Inflammatory macrophage treated with lipopolysaccharide for 4 hours (primary cell): ENCODE measurements around the gene MILR1.
"Not testable (repeated sequence)": the region's sequence is repeated elsewhere in the genome, so short reads cannot be mapped to it uniquely, and the experiment has no call there.

ENCODE experiments used
- DNase-seq: peaks from one replicate; pipeline ENCODE4 v3.0.0-alpha.2; 2020

The MILR1 gene

DNA sequence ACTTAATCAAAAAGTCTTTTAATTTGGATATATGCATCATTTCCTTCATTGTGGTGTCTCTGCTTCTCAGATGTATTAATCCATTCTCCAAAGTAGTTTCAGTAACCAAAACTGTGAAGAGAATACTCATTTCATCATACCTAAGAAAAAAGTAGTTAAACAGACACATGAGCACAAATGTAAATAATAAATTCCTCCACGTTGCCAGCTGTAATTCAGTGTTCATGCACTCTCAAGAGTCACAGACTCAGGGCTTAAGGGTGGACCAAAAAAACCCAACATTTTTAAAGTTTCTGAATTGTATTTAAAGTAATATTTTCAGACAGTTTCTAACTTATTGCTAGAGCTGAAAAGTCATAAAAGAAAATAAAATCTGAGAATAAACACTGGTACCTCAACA lies 28.9 kb downstream of the MILR1 start:
- no peak for DNase-seq

DNA sequence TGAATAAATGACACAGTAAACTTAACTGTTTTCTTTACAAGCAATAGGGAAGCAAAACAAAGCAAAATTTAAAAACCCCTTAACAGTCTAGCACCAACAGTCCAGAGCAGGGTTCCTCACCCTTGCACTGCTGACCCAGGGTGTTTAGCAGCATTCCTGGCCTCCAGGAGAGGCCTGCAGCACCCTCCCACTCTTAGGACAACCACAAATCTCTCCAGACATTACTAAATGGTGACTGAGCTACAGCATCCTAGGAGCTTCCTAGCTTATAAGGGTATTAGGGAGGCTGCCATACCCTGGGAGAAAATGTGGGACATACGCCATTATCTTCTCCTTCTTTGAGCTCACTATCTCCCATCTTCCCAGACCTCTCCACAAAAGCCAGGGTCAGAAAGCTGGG lies 32.0 kb downstream of the MILR1 start:
- no peak for DNase-seq

DNA sequence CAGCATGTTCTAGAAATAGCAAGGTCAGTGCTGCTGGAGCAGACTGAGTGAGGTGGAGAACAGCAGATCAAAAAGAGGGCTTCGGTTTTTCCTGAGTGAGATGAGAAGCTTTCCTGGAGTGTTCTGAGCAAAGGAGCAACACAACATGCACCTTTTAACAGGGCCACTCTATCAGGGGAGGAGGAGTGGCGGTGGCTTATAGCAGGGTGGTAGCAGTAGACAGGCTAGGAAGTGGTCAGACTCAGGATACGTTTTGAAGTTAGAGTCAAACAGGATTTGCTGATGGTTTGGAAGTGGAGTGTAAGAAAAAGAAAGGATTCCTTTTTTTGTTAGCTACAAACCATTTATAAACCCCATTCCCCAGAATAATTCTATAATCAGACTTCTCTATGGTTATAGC lies 35.5 kb downstream of the MILR1 start:
- DNase-seq: no peak

DNA sequence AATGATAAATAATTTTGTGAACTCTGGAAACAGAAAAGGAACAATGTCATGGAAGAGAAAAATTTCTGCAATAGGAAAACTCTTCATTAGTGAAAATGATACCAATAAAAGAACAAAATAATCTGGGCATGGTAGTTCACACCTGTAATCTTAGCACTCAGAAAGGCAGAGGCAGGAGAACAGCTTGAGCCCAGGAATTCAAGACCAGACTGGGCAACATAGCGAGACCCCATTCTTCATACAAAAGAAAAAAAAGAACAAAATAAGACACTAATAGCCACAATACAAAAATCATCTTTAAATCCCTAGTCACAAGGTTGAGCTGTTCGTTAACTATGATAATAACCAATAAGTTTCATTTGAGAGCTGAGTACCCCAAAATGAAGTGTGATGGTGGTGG lies 39.4 kb downstream of the MILR1 start:
- no peak for DNase-seq

DNA sequence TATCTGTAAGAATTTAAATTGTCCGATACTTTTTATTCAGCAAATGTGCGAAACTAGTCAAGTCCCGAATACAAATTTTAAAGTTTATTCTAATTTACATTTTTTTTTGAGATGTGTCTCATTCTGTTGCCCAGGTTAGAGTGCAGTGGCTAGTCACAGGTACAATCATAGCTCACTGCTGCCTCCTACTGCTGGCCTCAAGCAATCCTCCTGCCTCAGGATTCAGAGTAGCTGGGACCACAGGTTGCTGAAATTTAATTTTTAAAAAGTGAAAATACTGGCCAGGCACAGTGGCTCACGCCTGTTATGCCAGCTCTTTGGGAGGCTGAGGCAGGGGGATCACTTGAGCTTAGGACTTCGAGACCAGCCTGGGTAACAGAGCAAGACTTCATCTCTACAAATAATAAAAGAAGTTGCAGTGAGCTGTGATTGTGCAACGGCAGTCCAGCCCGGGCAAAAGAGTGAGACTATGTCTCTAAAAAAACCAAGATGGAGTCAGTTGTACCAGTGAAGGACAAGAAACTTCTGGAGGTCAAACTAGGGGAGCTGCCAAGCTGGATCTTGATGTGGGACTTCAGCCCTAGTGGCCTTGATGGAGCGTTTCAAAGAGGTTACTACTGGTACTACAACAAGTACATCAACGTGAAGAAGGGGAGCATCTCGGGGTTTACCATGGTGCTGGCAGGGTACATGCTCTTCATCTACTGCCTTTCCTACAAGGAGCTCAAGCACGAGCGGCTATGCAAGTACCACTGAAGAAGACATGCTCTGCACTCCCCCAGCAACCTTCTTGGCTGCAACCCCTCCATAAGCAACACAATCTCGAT lies 42.3 kb downstream of the MILR1 start:
- peak; percentile 66 for DNase-seq

DNA sequence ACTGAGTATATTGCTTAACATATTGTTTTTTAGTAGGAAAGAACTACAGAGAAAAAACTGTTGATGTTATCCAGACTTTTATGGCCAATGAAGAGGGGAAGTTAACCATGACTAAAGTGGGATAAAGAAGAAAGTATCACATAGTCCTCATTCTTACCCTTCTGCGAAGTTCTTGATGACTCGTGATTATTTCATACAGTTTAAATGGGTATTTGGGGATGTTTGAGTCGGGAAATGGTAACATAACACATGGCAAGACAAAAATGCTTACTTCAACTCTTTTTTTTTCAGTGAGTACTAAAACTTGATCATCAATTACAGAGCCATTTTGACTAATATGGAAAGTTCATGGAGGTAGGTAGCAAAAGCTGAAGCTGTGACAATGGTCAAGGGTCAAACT lies 43.1 kb downstream of the MILR1 start:
- peak; percentile 38 for DNase-seq

DNA sequence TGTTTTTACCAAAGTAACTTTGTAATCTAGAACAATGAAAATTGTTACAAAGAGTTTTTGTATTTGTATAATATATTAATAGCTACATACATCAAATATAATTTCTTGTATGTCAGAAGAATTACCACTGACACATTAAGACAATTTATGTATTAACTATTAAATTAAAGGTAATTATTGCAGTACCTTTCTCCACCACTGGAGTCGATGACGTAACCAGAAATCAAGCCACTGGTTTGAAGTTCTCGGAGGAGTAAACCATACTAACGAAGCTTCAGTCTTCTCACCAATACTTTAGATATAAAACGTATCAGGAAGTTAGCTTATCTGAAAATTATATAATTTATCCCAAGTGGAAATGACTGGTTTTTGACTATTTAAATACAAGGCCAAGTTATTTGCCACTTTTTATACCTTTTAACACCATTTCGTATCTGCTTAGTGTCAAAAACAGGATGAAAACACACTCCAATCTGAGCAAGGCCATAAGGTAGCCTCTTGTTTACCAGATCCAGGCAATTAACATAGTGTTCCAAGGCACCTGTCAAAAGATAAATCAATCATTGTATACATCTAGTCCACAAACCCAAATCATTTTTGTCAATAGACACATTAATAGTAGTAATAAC lies 43.7 kb downstream of the MILR1 start:
- DNase-seq: peak; percentile 47

DNA sequence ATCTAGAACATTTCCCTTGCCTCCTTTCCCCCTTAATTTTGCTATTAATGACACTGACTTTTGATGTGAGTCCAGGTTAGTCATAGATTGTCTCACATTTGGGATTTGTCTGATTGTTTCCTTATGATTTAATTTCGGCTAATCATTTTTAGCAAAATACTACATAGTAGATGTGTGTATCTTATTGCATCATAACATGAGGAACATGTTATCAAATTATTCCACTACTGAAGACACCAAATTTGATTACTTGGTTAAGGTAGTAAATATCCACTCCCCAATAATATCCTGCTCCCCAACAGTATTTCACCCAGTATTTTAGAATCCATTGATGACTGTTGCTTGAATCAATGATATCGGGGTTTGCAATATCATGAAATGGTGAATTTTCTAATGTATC lies 45.2 kb downstream of the MILR1 start:
- DNase-seq: no peak

DNA sequence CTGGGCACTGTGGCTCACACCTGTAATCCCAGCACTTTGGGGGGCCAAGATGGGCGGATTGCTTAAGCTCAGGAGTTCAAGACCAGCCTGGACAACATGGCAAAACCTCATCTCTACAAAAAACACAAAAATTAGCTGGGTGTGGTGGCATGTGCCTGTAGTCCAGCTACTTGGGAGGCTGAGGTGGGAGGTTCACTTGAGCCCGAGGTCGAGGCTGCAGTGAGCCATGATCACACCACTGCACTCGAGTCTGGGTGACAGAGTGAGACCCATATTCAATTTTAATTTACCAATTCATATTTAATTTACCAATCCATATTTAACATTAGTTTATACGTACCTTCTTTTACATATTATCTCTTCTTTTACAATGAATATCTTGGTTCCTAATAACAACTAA lies 46.4 kb downstream of the MILR1 start:
- not testable (repeated sequence) for DNase-seq

DNA sequence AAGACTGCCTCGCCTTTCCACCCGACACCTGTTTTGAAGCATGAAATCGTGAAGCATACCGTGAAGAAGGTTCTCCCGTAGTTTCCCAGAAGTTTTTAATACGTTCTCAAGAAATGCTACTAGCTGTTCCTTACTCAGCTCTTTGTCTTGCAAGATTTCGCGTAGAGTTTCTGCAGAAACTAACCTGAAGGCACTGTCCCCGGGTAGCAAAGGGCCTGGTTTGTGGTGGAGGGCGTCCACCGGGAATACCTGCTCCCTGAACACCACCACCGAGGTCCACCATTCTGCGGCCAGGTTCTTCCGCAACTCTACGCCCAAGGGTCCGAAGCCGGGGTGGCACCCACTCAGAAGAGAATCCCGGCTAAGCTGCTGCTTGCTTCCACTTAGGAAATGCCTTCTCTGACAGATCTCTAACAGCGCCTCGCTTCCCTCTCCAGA lies 47.5 kb downstream of the MILR1 start:
- DNase-seq: no peak

DNA sequence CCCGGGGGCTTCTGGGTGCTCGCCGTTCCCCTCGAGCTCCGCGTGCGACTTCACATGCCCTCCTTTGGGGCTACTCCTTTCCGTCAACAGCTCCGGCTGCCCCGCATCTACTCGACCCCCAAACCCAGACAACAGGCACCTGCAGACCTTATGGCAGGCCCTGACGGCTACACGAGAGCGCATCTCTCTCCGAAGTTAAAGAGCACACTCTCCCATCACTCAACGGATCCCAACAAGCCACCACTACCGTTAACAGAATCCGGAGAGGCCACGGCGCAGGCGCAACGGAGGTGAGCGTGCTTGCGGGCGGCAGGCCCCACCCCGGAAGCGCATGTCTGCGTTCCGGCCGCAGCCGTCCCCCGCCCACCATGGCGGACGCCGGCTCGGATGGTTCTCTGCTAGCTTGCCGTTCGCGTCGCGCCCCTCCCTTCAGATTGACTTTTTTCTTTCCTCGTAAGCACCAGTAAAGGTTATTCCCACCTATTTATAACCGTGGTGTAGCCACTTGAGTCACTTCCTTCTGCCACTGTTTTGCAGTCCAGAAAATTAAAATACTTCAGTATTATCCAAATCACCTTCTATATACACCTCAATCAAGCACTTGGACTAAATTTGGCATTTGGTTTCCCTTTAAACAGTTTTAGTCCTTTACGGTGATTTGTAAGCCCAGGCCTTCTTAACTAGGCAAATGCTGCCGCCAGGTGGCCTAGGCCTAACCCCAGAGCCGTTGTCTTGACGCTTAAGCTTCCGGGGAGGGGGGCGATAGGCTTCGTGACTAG lies 48.1 kb downstream of the MILR1 start, which contains the start of gene POLG2:
POLG2 (minus strand) TSS at position 269 of the 779 bp plus-strand sequence; CDS start at position 183, 86 bp downstream.
- peak; percentile 94 for DNase-seq

DNA sequence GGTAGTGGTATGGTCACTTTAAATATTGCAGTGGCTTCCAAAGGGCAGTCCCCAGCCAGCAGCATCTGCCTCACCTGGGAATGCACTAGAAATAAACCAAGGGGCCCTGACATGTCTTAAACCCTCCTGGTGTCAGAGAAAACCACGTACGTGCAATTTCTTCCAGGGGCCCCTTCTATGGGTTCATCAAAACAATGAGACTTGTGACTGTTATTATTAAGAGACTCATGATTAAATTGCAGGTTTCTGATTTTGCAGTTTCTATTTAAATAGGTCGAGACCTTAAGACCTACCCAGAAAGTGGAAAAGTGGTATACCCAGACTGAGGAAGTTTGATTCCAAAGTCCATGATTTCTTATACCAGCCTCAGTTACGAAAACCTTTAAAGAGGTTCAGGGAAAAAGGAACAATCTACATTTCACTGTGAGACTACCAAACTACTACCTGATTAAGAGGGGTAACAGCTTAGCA lies 48.7 kb downstream of the MILR1 start:
- DNase-seq: no peak

DNA sequence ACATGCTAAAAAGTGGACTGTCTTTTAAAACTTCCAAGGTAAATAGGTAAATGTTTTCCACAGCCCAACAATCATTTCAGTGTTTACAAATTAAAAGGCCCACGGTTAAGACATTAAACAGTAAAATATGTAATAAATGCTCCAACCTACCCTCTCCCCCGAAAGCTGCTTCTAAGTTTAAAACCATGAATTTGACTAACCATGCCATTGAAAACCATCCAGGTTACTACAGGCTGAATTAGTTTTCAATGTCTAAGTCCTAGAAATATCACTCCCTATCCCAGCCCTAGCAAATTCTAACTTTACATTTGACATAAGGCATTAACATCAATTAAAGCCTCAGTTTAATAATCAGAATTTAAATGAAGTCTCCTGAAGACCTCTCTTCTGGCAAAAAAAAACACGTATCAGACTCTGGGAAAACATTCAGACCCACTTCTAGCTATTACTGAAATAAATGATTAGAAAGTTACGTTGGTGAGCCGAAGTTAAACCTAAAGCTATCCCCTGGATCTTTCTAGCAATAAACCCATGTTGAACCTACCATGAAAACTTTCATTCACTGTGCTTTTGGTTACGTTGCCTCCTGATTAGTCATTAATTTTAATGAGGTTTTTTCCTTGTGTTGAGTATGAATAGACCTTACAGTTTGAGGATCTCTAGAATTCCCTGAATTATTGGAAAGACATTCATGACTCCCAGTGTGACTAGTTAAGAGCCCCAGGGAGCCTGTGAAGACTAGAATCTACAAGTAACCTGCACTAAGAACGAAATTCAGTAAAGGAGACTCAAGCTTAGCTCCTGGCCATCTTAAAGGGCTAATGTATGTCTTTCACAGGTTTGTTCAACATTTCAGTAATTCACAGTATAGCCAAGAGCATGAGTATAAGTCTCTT lies 49.6 kb downstream of the MILR1 start:
- DNase-seq: no peak

DNA sequence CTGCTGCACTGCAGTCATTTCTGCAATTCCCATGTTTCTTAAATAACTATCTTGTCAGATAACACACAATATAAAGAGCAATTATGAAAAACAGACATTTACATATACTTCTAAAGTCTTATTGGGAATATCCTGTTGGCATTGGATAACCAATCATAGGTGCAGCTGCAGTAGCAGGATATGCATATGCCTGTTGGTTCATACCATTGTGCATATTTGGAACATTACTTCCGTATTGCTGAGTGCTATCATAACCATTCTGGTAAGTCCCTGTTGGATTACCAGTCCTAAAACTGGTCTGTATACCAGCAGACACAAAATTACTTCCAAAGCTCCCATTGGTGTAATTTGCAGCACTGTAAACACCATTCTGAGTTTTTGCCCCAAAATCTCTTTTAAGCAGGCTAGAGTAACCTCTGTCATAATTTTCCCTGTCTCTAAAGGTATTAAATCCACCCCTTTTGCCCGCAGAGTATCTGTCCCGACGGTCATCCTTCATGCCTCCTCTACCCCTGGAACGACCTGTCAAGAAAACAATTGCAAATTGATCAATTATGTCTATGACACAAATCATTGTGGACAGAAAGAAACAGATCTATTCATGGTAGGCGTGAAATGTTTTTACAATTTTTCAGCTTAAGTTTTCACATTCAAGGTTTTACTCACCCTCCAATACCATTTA lies 51.0 kb downstream of the MILR1 start:
- DNase-seq: no peak

DNA sequence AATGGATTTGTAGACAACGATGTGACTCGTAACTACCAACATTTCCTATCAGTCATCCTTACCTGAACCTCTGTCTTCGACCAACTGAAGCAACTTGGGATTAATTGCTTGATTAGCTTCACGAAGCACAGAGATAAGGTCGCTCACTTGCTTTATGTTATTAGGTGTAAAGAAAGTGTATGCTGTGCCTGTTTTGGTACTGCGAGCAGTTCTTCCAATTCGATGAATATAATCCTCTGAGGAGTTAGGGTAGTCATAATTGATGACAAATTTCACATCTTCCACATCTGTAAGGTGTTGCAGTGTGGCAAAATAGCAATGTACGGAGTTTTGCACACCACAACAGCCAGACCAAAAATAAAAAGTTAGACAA lies 51.6 kb downstream of the MILR1 start:
- DNase-seq: no peak

DNA sequence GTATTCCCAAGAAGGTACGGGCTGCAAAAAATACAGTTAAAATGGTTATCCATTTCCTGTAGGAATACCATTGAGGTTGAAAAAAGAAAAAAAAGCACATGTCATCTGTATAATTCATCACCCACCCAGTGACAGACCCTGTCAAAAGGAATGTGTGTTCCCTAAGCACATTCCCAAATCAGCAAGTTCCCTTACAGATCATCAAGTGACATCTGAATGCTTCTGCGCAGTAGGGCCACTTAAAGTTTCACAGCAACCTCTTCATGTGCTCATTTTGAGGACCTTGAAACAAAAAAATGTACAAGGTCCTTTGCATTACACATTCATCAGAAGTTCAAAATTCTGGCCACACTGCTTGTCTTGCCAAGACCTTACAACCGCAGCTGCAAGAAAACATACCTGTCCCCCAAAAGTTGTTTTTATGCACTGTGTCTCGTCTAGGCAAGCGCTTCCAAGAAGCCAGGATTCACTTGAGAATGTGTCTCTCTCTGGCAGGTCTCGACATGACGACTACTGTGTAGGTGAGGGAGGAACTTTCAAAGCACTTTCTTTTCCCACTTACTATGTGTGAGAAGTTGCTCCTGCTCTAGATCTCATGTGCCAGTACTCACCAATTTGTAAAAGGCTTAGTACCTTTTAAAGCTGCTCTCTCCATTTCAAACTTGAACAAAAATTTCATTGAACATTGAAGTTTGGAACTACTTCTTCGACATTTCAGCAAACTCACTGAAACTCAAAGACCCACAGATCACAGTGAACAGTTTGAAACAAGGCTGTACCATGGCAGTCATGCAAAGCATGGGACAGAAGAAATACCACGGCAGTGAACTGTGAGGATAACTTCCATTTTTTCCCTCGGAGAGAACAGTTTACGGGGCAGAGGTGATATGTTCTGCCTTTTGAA lies 52.2 kb downstream of the MILR1 start:
- no peak for DNase-seq

DNA sequence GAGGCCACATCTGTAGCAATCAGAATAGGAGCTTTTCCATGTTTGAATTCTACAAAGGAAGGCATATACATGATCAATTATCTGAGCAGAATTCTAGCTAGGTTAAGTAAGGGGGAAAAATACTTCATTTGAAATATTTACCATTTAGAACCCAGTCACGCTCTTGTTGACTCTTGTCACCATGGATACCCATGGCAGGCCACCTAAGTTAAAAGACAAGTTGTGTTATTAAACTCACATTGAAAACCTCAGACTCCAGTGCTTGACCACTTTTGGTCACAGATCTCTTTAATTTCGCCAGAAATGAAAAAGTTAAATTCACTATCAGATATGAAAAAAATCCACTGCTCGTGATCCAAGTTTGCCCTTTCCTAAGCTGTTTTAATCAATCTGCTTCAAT lies 53.1 kb downstream of the MILR1 start:
- DNase-seq: no peak

DNA sequence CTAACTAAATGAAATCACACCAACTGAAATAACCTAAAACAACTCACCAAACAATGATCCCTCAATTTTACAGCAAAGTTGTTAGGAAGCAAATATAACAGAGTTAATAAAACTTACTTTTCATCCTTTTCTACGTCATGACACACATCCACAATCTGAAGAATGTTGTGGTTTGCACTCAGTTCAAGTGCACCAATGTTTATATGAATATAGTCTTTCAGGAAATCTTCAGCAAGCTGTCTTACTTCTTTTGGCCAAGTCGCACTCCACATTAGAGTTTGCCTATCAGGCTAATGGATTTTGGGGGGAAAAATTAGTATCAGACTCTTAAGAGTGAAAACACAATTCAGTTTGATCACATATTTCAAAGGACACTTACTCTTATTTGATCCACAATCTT lies 53.9 kb downstream of the MILR1 start:
- no peak for DNase-seq

DNA sequence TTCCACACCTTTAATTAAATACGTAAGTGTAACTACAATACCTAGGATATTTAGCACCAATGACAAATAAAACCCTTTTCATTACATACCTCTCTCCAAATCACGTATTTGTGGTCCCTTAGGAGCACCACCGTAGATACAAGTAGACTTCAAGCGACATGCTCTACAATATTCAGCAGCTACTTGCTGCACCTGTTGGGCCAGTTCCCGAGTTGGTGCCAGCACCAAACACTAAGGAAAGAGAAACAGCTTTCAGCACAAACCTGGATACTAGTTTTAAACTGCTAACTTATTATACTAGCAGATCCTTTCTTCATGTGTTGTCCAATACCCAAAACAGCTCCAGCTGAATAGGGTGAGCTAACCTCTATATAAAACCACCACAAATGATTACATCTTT lies 54.4 kb downstream of the MILR1 start:
- no peak for DNase-seq

DNA sequence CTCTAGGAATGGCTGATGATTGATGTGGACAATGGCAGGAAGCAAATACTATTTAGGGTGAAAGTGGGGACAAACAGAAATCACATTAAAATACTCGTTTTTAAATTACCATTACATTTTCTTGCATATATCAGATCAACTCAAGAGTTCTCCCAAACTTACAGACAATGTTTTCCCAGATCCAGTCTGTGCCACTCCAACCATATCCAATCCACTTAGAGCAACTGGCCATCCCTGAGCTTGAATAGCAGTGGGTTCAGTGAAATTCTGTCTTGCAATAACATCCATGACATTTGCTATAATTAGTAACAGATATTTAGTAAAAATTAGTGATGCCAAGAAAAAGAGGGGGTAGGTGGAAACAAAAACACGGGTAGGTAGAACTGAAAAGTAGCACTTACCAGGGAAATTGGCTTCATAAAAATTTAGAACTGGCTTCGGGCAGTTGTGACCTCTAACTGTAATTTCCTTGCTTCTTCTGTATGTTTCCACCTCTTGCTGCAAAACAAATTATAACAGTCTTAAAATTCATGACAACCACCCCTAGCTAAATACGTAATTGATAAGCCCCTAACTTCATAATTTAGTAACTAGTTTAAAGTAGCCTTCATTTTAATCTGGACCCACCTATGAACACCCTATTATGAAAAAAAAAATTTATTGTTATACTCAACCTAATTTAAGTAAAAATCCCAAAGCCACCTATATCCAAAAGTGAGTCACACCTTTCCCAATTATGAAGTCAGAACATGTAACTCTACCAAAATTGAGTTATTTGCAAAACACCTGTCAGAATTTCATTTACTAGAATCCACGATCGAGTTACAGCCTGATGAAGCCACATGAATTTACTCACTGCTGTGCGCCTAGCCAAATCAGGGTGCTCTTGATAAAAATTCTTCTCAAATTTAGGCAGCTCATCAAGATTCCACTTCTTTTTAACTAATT lies 55.2 kb downstream of the MILR1 start:
- DNase-seq: no peak
